Stimulated activated CD4-positive, alpha-beta T cell treated with anti-CD3 and anti-CD28 coated beads, Interleukin-2, amount 100 ng/mL, for 4 hours (primary cell): ENCODE results near the gene GALNT14.

ENCODE experiments used
- DNase-seq: peaks from one replicate; pipeline ENCODE4 v3.0.0-alpha.2; 2020; ENCODE audit warnings: low read depth

Gene GALNT14

GRCh38 chr2:31008561-31009114 is 129.6 kb downstream of the GALNT14 start:
- DNase-seq = no peak

DNA sequence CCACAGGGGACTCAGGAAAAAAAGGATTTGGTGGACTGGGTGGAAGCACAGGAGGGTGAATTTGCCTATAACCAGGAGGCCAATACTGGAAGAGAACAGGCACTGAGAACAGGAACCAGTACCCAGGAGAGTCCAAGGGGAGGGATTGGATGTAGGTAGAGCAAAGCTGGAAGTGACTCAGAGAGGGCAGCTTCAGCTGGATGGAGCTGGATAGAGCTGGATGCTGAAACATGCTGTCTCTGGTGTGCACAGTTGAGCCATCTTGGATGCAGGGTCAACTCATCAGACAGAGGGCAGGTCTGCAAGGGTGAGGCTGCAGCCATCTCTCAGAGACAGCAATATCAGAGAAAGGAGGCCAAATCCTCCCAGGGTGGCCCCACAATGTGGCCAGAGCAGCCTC is 134.0 kb downstream of the GALNT14 start:
- DNase-seq = no peak

DNA sequence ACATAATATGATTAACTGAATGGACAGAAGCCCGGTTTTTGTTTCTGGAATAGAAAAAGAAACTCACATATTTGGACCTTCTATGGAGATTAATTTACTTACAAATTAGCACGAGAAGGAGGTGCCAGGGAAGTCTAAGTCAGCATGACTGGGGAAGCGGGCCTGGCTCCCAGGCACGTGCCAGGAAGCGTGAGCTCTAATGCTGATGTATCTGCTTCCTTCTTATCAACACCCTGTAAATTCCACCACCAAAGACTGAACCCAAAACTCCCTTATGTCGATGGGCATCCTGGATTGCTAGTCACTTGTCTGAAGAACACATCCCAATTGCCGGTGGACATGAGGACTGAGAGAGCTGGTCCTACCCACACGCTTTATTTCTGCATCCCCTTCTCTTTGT is 134.5 kb downstream of the GALNT14 start:
- no peak for DNase-seq

DNA sequence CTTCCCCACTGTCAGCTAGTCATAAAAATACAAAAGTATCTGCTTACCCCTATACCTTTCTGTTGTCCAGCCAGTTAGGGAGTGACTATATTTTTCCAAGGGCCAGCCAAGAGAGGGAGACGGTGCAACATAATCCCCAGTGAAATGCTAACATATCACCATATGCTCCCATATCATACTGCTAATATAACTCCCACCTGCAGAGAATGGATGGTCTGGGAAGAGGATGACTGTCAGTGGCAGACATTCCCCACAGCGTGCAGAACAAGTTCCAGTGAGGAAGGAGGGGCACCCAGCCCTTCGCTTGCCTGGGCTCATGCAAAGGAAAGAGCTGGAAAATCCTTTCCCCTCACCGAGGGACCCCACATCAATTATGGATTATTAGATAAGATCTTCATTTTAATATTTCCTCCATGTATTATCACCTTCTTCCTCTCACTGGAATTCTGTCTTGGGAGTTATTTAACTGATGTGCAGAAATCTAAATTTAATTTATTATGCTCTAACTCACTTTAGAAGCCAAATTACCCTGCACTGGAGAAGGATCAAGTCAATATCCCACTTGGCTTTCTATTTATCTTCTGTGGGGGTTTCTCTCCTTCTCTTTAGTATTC is 135.6 kb downstream of the GALNT14 start:
- DNase-seq = no peak

GRCh38 chr2:31000970-31001369 is 137.3 kb downstream of the GALNT14 start:
- DNase-seq = no peak

DNA sequence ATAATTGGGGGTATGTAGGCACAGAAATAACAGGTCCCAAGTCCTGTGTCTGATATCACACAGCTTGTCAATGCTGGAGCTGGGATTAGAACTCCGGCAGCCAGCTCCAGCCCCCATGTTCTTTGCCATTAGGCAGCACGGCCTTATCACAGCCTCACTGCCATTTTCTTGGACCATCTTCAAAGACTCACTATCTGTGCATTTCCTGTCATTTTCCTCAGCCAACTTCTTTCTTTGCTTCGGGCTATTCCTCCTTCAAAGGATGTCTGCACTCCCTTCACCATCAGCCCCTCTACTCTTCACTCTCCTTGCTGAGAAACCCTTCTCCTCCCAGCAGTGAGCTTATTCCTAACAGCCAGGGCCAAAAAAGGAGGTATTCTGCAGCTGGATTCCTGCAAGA is 139.6 kb downstream of the GALNT14 start:
- no peak for DNase-seq

GRCh38 chr2:30997979-30998378 is 140.3 kb downstream of the GALNT14 start:
- no peak for DNase-seq

DNA sequence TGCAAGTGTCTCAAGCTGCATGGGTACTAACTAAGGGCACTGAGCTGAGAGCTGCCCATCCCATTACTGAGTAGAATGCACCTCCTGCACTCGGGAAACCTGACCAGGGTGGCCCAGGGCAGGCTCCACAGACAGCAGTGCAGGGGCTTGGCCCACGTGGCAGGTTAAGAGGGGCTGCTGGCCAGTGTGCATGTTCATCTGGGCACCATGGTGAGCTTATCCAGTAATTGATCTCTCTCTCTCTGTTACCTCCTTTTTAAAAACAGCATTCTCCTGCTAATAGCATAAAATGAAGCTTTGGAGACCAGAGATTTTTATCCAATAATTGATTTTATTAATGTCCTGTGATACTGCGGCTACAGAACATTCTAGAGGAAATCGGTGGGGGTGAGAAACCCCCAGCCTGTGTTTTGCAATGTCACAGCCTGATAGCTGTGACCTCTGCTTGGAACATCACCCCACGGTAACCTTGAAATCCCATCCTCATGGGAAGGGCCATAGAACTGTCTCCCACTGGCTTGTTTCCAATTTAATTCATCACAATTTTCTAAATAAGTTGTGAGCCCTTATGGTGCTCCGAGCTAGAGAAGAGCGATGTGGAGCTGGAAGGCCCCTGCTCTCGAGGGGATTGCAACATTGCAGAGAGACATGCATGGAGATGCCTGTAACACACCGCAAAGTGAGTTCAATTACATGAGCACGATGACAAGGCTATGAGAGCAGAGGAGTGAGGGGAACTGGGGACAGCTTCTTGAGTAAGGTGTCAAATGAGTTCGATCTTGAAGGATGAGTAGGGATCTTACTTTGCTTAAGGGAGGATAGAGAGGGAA is 143.8 kb downstream of the GALNT14 start:
- DNase-seq = no peak

DNA sequence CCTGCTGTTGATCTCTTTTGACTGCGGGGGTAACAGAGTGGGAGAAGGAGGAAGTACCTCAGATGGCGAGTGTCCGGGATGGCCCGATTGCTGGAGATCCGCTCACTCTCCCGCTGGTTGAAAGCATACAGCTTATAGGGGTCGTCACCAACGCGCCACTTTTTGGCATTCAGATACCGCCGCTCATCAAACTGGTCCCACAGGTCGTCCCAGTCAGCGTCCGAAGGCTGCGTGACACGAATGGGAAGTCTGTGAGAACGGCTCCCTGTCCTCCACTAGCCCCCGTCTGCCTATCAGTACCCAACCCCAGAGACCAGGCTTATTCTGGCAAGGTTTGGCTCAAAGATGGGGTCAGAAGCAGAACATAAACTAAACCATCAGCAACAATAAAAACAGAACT is 145.5 kb downstream of the GALNT14 start:
- DNase-seq = no peak

DNA sequence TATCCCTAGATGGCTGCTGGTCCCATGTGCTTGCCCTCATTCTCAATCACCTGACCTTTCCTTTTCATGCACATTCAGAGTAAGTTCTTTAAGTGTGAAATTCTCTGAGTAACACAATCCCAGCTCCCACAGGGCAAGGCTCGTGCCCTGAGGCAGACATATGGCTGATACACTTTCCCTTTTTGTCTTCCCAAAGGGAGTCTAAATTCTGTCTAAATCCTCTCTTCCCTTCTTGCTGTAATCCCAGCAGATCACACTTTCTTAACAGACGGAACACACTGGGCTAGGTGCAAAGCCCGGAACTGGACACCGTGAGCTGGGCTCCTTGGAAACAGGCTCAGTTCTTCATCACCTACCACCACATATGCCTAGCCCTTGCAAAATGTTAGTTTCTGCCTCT is 147.6 kb downstream of the GALNT14 start:
- DNase-seq = no peak

GRCh38 chr2:30990176-30990575 is 148.1 kb downstream of the GALNT14 start:
- no peak for DNase-seq

GRCh38 chr2:30989746-30990145 is 148.5 kb downstream of the GALNT14 start:
- no peak for DNase-seq

DNA sequence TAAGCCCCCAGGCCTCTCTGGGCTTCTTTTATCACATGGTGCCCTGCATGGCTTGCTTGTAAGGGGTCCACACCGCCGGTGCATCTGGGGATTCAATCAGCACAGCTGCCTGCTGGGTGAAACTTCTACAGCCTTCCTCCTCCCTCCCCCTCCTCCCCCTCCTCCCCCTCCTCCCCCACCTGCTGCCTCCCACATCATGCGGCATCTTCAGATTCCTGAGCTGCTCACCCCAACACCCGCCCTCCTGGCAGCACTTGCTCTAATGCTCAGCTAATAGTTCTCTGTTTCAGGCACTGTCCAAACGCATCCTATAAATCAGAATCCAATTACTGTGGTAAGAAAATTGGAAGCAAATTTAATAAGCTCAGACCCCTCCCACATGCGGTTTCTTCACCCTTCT is 150.7 kb downstream of the GALNT14 start:
- DNase-seq = no peak

DNA sequence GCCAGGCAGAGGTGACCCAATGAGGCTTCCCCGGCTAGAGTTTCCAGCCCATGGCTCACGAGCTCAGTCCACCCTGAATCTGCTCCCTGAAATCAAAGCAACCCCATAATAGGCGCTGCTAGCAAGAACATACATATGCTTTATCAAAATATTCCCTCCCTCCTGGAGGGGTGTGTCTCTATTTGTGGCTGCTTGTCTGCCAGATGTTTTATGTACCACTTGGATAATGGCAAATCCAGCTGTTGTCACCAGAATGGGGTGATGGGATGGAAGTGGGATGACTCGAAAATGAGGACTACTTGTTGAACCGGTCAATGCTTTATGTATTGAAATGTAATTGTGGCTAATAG is 152.0 kb downstream of the GALNT14 start:
- DNase-seq = no peak

DNA sequence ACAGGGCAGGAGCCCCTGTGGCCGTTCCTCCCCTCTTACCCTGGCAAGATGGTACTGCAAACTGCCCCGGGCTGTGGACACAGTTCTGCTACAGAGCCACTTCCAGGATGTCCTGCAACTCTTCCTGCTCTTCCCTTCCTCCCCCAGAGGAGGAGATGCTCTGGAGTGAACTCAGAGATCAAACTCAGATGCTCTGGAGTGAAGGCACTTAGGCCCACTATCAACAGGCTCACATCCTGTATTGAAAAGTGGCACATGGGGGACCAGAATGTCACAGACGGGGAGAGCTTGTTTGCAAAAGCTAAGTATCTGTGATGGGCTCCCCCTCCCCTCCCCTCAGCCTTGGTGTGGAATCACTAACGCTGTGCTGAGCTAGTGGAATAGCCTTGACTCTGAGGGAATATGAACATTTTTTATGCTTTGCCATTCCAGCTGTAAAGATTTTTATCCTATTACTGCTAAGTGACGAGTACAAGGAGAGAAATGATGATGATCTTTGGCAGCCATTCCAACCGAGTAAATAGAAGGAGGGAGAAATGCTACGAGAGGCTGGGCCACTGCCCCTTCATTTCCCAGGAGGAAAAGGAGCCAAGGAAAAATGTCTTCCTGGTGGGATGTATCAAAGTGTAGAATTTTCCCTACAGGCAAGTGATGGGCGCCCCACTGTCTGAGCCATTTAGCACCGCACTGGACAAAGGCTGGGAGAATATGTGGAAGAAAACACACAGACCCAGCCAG is 152.6 kb downstream of the GALNT14 start:
- no peak for DNase-seq

- DNase-seq = no peak
Measured at GRCh38 chr2:30984148-30984547, 154.1 kb downstream of the GALNT14 start.

- DNase-seq = no peak
Measured at GRCh38 chr2:30981510-30981909, 156.7 kb downstream of the GALNT14 start.

- no peak for DNase-seq
Measured at GRCh38 chr2:30981096-30981495, 157.1 kb downstream of the GALNT14 start.

- DNase-seq = no peak
Measured at GRCh38 chr2:30979822-30980245, 158.4 kb downstream of the GALNT14 start.

- no peak for DNase-seq
Measured at GRCh38 chr2:30978854-30979253, 159.4 kb downstream of the GALNT14 start.

GRCh38 chr2:30978044-30978443 is 160.2 kb downstream of the GALNT14 start:
- DNase-seq = no peak

- DNase-seq = no peak
Measured at GRCh38 chr2:30975156-30975555, 163.1 kb downstream of the GALNT14 start.

DNA sequence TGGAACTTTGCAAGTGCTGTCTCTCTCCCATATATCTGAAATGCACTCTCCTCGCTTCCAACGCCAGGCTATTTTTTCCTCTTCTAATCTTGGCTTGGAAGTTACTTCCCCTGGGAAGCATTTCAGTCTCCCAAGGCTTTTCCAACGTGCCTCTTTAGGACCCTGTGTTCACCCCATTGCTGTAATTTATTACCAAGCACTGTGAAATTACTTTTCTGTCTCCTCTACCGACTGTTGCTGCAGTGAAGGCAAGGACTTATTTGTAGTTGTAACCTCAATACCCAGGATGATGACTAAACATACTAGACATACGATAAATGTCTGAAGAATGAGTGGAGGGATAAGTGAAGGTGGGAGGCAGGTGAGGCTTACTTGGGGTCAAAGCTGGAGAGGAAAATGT is 163.7 kb downstream of the GALNT14 start:
- DNase-seq = no peak
